Esophagus squamous epithelium (tissue), 5 donors: Measurements from ENCODE around the gene CCDC13. TPM values are rescaled to one million over a fixed set of nuclear protein-coding genes. Genes with fewer than 3 reads are reported as not detected.

Source experiments
- DNase-seq: peaks from one replicate; lab custom pipeline; 2025; lab: John Stamatoyannopoulos, UW
- H3K27ac ChIP-seq, 4 donors: fragments of 200-600 bp; sonication (generic); one replicate each; pipeline ENCODE4 v1.5.1; 2016 to 2019; ENCODE audit warnings: mild to moderate bottlenecking in 1 of 4
- H3K27me3 ChIP-seq, 4 donors: fragments of 200-600 bp; sonication (generic); 1 replicate in 3 of 4; 2 replicates in 1 of 4; pipeline versions ENCODE4 v1.5.1 to v1.6.0; 2017 to 2021; ENCODE audit warnings: antibody characterized with exemption in 1 of 4
- H3K36me3 ChIP-seq, 3 donors: fragments of 200-600 bp; sonication (generic); one replicate each; pipeline ENCODE4 v1.5.1; 2016 to 2019
- H3K4me1 ChIP-seq, 3 donors: fragments of 200-600 bp; sonication (generic); one replicate each; pipeline ENCODE4 v1.5.1; 2017 to 2019
- H3K4me3 ChIP-seq, 4 donors: fragments of 200-600 bp; sonication (generic); 1 replicate in 3 of 4; 2 replicates in 1 of 4; pipeline ENCODE4 v1.5.1; 2016 to 2019; ENCODE audit warnings: mild to moderate bottlenecking in 2 of 4, moderate library complexity in 1 of 4
- H3K9me3 ChIP-seq, 3 donors: fragments of 200-600 bp; sonication (generic); one replicate each; pipeline ENCODE4 v1.5.1; 2016 to 2019
- CTCF ChIP-seq, 6 experiments: fragments of 450-650 bp in 4 of 6; fragments of 200-600 bp in 2 of 6; sonication (generic) in 2 of 6; IDR thresholded peaks; one replicate each; pipeline ENCODE4 v1.5.1; 2016 to 2019; ENCODE audit warnings: antibody characterized with exemption in 6 of 6, mild to moderate bottlenecking in 4 of 6, moderate library complexity in 4 of 6
- POLR2A ChIP-seq, 4 donors: fragments of 450-650 bp; IDR thresholded peaks; one replicate each; pipeline ENCODE4 v1.6.1; 2017; ENCODE audit warnings: antibody characterized with exemption in 4 of 4, mild to moderate bottlenecking in 4 of 4, moderate library complexity in 3 of 4
- WGBS, 2 donors: methylation state at CpG; one replicate each; pipeline ENCODE4 v1.1.5; 2018; 5-methylcytosine and 5-hydroxymethylcytosine counted together
- intact Hi-C: fragments of 100-400 bp; cut with DNase I; formaldehyde crosslinking; loops from one replicate; pipeline ENCODE4 v1.15.0; 2022
- total RNA-seq, 4 donors: library from RNA; depleted of rRNA; stranded (reverse); fragments of >200 nt; gene quantifications; one replicate each; pipeline ENCODE4 v1.1.0, GENCODE V29; 2016
- donor health status: DM: yes; HTN: yes; CAD: no.

CCDC13 gene
- total RNA-seq, 4 donors from 2014 or later = 0.62 to 1.3 TPM; not detected in 2

DNA sequence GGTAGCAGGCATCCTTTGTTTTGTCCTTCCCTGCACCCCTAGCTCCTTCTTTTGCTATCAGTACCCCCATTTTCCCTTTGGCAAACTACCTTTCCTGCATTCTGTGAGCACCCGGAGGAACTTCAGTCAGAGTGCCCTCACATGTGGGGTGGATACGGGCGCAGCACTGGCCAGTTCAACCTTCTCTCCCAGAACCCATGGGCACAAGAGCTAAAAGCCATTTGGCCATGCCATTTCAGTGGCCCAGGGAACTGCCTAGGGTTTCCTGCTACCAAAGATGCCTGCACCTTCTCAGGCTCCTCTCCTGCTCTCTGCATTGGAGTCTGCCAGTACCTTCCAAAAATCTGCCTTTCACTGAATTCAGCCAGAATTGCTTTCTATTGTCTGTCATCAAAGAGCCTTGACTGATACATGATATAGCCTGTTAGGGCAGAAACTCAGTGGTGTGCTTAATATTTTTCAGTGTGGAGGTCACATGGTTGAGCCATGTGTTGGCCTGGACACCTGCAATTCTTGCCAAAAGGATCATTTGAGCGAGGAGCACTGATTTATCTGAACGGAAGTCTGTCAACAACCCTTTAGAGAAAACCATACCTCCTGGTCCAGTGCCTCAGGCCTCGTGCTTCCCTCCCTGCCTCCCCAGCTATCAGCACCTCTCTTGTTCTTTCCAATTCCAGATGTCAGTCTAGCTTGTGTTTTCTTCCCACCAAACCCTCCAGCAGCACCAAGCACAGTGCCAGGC is 43.5 kb downstream of the CCDC13 start:
- TF ChIP-seq CTCF (IDR thresholded peaks at IDR 0.05) (no peak), POLR2A (IDR thresholded peaks at IDR 0.05) (no peak)
- Histone ChIP-seq H3K9me3 (no peaks in the 10 kb centered on the region), H3K27ac (no peak overlapping the region), H3K4me3 (no peak overlapping the region), H3K27me3 (no peaks in the 10 kb centered on the region), H3K36me3 (no peaks in the 10 kb centered on the region), H3K4me1 (peaks cover 0 to 20% (median 0%) of the 10 kb centered on the region in 3 donors)
- 33 to 53% methylated on average over 6 of the region's 6 CpGs for WGBS, 2 donors
- no peak for DNase-seq
- intact Hi-C loops = no loop called here

DNA sequence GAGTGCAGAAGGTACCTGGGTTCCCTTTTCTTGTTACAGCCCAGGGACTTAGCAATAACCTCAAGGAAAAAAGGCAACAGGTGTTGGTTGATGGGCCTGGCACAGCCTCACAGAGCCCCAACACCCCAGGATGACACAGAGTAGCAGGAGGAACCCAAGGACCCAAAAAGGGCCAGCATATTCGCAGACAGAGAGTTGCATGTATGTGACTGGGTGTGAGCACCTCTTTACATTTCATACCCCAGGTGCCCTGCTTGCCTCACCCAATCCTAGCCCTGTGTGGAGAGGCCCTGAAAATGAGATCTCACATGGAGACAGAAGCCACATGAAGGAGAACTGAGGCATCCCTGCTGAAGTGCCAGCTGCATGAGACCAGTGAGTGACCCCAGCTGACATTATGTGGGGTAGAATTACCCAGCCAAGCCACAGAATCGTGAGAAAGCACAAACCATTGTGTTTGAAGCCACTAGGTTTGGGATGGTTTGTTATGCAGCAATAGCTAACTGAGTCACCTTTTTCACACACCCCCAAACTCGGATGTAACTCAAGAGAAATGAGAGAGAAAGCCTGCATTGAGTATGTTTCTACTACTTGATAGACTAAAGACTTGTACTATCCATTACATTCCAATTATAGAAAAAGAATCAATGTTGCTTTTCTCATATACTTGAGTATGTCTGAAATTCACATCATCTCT is 44.2 kb downstream of the CCDC13 start:
- no peaks in the 10 kb centered on the region for H3K9me3 ChIP-seq
- WGBS, 2 donors = 75 to 81% methylated on average over 3 of the region's 3 CpGs
- TF ChIP-seq POLR2A (IDR thresholded peaks at IDR 0.05) (no peak), CTCF (IDR thresholded peaks at IDR 0.05) (no peak)
- no peaks in the 10 kb centered on the region for H3K27me3 ChIP-seq
- H3K4me3 ChIP-seq = no peak overlapping the region
- H3K4me1 ChIP-seq = peaks cover 0 to 20% (median 0%) of the 10 kb centered on the region in 3 donors
- intact Hi-C loops = no loop called here
- DNase-seq = no peak
- no peak overlapping the region for H3K27ac ChIP-seq
- H3K36me3 ChIP-seq = no peaks in the 10 kb centered on the region

GRCh38 chr3:42728056-42728455 is 45.0 kb downstream of the CCDC13 start:
- Histone ChIP-seq H3K4me1 (peaks cover 0 to 20% (median 0%) of the 10 kb centered on the region in 3 donors), H3K4me3 (no peak overlapping the region), H3K27ac (no peak overlapping the region), H3K27me3 (no peaks in the 10 kb centered on the region), H3K36me3 (no peaks in the 10 kb centered on the region), H3K9me3 (no peaks in the 10 kb centered on the region)
- intact Hi-C loops = no loop called here
- no peak for DNase-seq
- WGBS, 2 donors = 30 to 44% methylated on average over 3 of the region's 3 CpGs
- TF ChIP-seq CTCF (IDR thresholded peaks at IDR 0.05) (no peak), POLR2A (IDR thresholded peaks at IDR 0.05) (no peak)

GRCh38 chr3:42725454-42725853 is 47.6 kb downstream of the CCDC13 start:
- no peak overlapping the region for H3K4me3 ChIP-seq
- H3K9me3 ChIP-seq = no peaks in the 10 kb centered on the region
- 75 to 90% methylated on average over 2 of the region's 2 CpGs for WGBS, 2 donors
- no peak for DNase-seq
- peaks cover 0 to 18% (median 0%) of the 10 kb centered on the region in 3 donors for H3K4me1 ChIP-seq
- no peaks in the 10 kb centered on the region for H3K27me3 ChIP-seq
- no peaks in the 10 kb centered on the region for H3K36me3 ChIP-seq
- intact Hi-C loops = no loop called here
- TF ChIP-seq CTCF (IDR thresholded peaks at IDR 0.05) = no peak
- no peak for TF ChIP-seq POLR2A (IDR thresholded peaks at IDR 0.05)
- no peak overlapping the region for H3K27ac ChIP-seq

GRCh38 chr3:42723219-42723618 is 49.8 kb downstream of the CCDC13 start:
- no peaks in the 10 kb centered on the region for H3K9me3 ChIP-seq
- peaks cover 0 to 4% (median 0%) of the 10 kb centered on the region in 3 donors for H3K4me1 ChIP-seq
- TF ChIP-seq CTCF (IDR thresholded peaks at IDR 0.05) (no peak), POLR2A (IDR thresholded peaks at IDR 0.05) (no peak)
- intact Hi-C loops = no loop called here
- H3K36me3 ChIP-seq = no peaks in the 10 kb centered on the region
- H3K4me3 ChIP-seq = no peak overlapping the region
- WGBS, 2 donors = 90 to 91% methylated on average over 2 of the region's 2 CpGs
- no peaks in the 10 kb centered on the region for H3K27me3 ChIP-seq
- H3K27ac ChIP-seq = no peak overlapping the region
- DNase-seq = no peak
